HG03354 (cell line): ENCODE results near the gene CHI3L1.

Experiments used
- ATAC-seq: cut with Tn5 transposase; IDR thresholded peaks from one replicate; pipeline ENCODE4 v1.9.1; 2021; ENCODE audit warnings: mild to moderate bottlenecking; ENCODE audit not compliant: unreplicated experiment, poor library complexity, severe bottlenecking

Gene CHI3L1

GRCh38 chr1:203140743-203141520 is 45.6 kb downstream of the CHI3L1 start:
- ATAC-seq, result no peak

- no peak for ATAC-seq
Observed at GRCh38 chr1:203139976-203140475, 46.5 kb downstream of the CHI3L1 start.

GRCh38 chr1:203138066-203138465 is 48.4 kb downstream of the CHI3L1 start:
- no peak for ATAC-seq

- no peak for ATAC-seq
Observed at GRCh38 chr1:203137324-203137723, 49.2 kb downstream of the CHI3L1 start.

GRCh38 chr1:203136409-203137042 is 50.0 kb downstream of the CHI3L1 start:
- ATAC-seq, result no peak

GRCh38 chr1:203135636-203136305 is 50.7 kb downstream of the CHI3L1 start:
- no peak for ATAC-seq

GRCh38 chr1:203133970-203134725 is 52.4 kb downstream of the CHI3L1 start:
- ATAC-seq, result no peak

GRCh38 chr1:203131548-203132200 is 54.8 kb downstream of the CHI3L1 start:
- no peak for ATAC-seq

GRCh38 chr1:203130358-203130985 is 56.0 kb downstream of the CHI3L1 start:
- no peak for ATAC-seq

GRCh38 chr1:203129501-203130231 is 56.8 kb downstream of the CHI3L1 start:
- ATAC-seq, result no peak
